ENCODE data around the gene SESN1.

DNA sequence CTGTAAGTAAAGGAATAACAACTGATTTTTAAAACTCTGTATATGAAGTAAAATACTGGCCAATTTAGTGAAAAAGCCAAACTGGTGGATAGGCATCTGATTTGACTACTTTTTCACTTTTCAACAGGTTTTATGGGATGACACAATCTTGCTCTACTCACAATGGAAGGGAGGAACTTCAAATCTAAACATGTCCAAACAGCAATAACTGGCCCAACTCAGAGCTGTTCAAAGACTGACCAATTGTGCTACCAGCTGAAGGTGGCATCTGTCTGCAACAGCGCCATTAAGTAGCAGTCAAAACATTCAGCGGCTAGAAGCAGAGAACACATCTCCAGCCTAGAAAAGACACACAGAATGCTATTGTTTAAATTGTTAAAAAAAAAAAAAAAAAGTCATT lies 44.6 kb downstream of the SESN1 start:
- TF ChIP-seq, protein P1, sequence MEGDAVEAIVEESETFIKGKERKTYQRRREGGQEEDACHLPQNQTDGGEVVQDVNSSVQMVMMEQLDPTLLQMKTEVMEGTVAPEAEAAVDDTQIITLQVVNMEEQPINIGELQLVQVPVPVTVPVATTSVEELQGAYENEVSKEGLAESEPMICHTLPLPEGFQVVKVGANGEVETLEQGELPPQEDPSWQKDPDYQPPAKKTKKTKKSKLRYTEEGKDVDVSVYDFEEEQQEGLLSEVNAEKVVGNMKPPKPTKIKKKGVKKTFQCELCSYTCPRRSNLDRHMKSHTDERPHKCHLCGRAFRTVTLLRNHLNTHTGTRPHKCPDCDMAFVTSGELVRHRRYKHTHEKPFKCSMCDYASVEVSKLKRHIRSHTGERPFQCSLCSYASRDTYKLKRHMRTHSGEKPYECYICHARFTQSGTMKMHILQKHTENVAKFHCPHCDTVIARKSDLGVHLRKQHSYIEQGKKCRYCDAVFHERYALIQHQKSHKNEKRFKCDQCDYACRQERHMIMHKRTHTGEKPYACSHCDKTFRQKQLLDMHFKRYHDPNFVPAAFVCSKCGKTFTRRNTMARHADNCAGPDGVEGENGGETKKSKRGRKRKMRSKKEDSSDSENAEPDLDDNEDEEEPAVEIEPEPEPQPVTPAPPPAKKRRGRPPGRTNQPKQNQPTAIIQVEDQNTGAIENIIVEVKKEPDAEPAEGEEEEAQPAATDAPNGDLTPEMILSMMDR (IDR thresholded peaks at IDR 0.05), result no peak
- TF ChIP-seq POLR2A (IDR thresholded peaks at IDR 0.05; ENCODE audit: low read depth), result no peak
- TF ChIP-seq EP300 (IDR thresholded peaks at IDR 0.05), result no peak

Measured in esophagus muscularis mucosa (tissue), 4 donors.